22Rv1 (cell line): ENCODE results near the gene TECR.

Experiments used
- ZFX ChIP-seq: fragments of 450-650 bp; IDR thresholded peaks from 2 replicates; pipeline ENCODE4 v1.6.1; 2017; ENCODE audit warnings: antibody characterized with exemption, borderline replicate concordance
- TF ChIP-seq, protein P1 (sequence below): fragments of 450-650 bp; IDR thresholded peaks from 2 replicates; pipeline ENCODE4 v1.5.1; 2017; ENCODE audit warnings: mild to moderate bottlenecking

- TF ChIP-seq, protein P1, sequence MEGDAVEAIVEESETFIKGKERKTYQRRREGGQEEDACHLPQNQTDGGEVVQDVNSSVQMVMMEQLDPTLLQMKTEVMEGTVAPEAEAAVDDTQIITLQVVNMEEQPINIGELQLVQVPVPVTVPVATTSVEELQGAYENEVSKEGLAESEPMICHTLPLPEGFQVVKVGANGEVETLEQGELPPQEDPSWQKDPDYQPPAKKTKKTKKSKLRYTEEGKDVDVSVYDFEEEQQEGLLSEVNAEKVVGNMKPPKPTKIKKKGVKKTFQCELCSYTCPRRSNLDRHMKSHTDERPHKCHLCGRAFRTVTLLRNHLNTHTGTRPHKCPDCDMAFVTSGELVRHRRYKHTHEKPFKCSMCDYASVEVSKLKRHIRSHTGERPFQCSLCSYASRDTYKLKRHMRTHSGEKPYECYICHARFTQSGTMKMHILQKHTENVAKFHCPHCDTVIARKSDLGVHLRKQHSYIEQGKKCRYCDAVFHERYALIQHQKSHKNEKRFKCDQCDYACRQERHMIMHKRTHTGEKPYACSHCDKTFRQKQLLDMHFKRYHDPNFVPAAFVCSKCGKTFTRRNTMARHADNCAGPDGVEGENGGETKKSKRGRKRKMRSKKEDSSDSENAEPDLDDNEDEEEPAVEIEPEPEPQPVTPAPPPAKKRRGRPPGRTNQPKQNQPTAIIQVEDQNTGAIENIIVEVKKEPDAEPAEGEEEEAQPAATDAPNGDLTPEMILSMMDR, result no peak
- TF ChIP-seq ZFX, result no peak
Measured at GRCh38 chr19:14516746-14517438, 12.5 kb upstream of the TECR start.
